IMR-90 (cell line): ENCODE measurements around the gene JMJD1C. TPM values are rescaled to one million over a fixed set of nuclear protein-coding genes. Genes with fewer than 3 reads are reported as not detected.

Source experiments
- ATAC-seq: fragments of 200-7000 bp; cut with Tn5 transposase; 2 replicates; pipeline ENCODE4 v1.9.1; 2020; ENCODE audit warnings: low read depth, mild to moderate bottlenecking, moderate library complexity
- BruUV-seq: library from RNA; stranded (reverse); fragments of 400-500 nt; replicated peaks from 2 replicates; lab custom pipeline; 2021; lab: Mats Ljungman, UMichigan
- CTCF ChIA-PET: fragments of 300-600 bp; formaldehyde crosslinking; extraction: SDS; loops from one replicate; lab custom pipeline; 2021; ENCODE audit warnings: antibody characterized with exemption; lab: Yijun Ruan, JAX
- POLR2A ChIA-PET: fragments of 300-600 bp; sonication (Branson Sonifier 250); formaldehyde crosslinking; loops from one replicate; lab custom pipeline; 2022; ENCODE audit warnings: antibody characterized with exemption; ENCODE audit not compliant: unreplicated experiment; lab: Charles Lee
- DNase-seq: peaks from one replicate; pipeline ENCODE4 v3.0.0; 2013
- H2AFZ ChIP-seq: replicated peaks from 2 replicates; pipeline ENCODE3; 2013; ENCODE audit warnings: low read length, mild to moderate bottlenecking; ENCODE audit not compliant: poor library complexity
- H2AK5ac ChIP-seq: 2 replicates; pipeline ENCODE4 v1.6.1; 2013; ENCODE audit warnings: low read depth, low read length, inconsistent platforms
- H2AK9ac ChIP-seq: replicated peaks from 2 replicates; pipeline ENCODE3; 2013; ENCODE audit warnings: mild to moderate bottlenecking, low read depth, low read length, moderate library complexity; ENCODE audit not compliant: poor library complexity
- H2BK120ac ChIP-seq: 2 replicates; pipeline ENCODE4 v1.6.1; 2013; ENCODE audit warnings: low read depth, low read length, inconsistent platforms
- H2BK15ac ChIP-seq: 3 replicates; pipeline ENCODE4 v1.6.1; 2013; ENCODE audit warnings: low read depth, low read length, inconsistent platforms
- H2BK20ac ChIP-seq: 2 replicates; pipeline ENCODE4 v1.6.1; 2013; ENCODE audit warnings: low read depth, mild to moderate bottlenecking, inconsistent platforms, low read length, moderate library complexity
- H2BK5ac ChIP-seq: 2 replicates; pipeline ENCODE4 v1.6.1; 2013; ENCODE audit warnings: mild to moderate bottlenecking, low read depth, low read length, inconsistent platforms; ENCODE audit not compliant: poor library complexity, severe bottlenecking
- H3K14ac ChIP-seq: replicated peaks from 2 replicates; pipeline ENCODE4 v1.6.1; 2013; ENCODE audit warnings: low read depth, low read length, inconsistent platforms
- H3K18ac ChIP-seq: 2 replicates; pipeline ENCODE4 v1.6.1; 2013; ENCODE audit warnings: low read depth, low read length, control low read depth
- H3K23ac ChIP-seq: 2 replicates; pipeline ENCODE4 v1.6.1; 2013; ENCODE audit warnings: low read depth, low read length, inconsistent platforms
- H3K27ac ChIP-seq: 2 replicates; pipeline ENCODE4 v1.5.1; 2013; ENCODE audit warnings: mild to moderate bottlenecking, control low read depth, low read length; ENCODE audit not compliant: insufficient read depth
- H3K27me3 ChIP-seq: 2 replicates; pipeline ENCODE4 v1.6.1; 2013; ENCODE audit warnings: low read length; ENCODE audit not compliant: control insufficient read depth, insufficient read depth
- H3K36me3 ChIP-seq: 2 replicates; pipeline ENCODE4 v1.6.1; 2013; ENCODE audit warnings: low read length, mixed read lengths; ENCODE audit not compliant: control insufficient read depth, insufficient read depth
- H3K4ac ChIP-seq: 2 replicates; pipeline ENCODE4 v1.6.1; 2013; ENCODE audit warnings: low read depth, low read length, inconsistent platforms
- H3K4me1 ChIP-seq: 2 replicates; pipeline ENCODE4 v1.6.1; 2013; ENCODE audit warnings: low read length, mixed read lengths; ENCODE audit not compliant: control insufficient read depth, insufficient read depth
- H3K4me2 ChIP-seq: 2 replicates; pipeline ENCODE4 v1.6.1; 2013; ENCODE audit warnings: low read depth, mild to moderate bottlenecking, control low read depth, low read length, moderate library complexity
- H3K4me3 ChIP-seq: 2 replicates; pipeline ENCODE4 v1.5.1; 2013; ENCODE audit warnings: low read depth, mild to moderate bottlenecking, control low read depth, low read length, moderate library complexity; ENCODE audit not compliant: insufficient read depth
- H3K56ac ChIP-seq: 2 replicates; pipeline ENCODE4 v1.6.1; 2013; ENCODE audit warnings: low read length, inconsistent platforms; ENCODE audit not compliant: insufficient read depth; ENCODE audit errors: extremely low read depth
- H3K79me1 ChIP-seq, 2 experiments: 2 replicates each; pipeline ENCODE4 v1.6.1; 2013; ENCODE audit warnings: low read length in 2 of 2, inconsistent platforms in 1 of 2, low read depth in 1 of 2
- H3K9ac ChIP-seq: 2 replicates; pipeline ENCODE4 v1.6.1; 2013; ENCODE audit warnings: low read depth, low read length, control low read depth
- H3K9me1 ChIP-seq: 2 replicates; pipeline ENCODE4 v1.6.1; 2013; ENCODE audit warnings: low read length, inconsistent platforms; ENCODE audit not compliant: insufficient read depth
- H3K9me3 ChIP-seq: 2 replicates; pipeline ENCODE4 v1.6.1; 2013; ENCODE audit warnings: low read length; ENCODE audit not compliant: control insufficient read depth, insufficient read depth
- H4K20me1 ChIP-seq: 2 replicates; pipeline ENCODE4 v1.6.1; 2013; ENCODE audit warnings: low read length, inconsistent platforms; ENCODE audit not compliant: insufficient read depth
- H4K5ac ChIP-seq: 2 replicates; pipeline ENCODE4 v1.6.1; 2013; ENCODE audit warnings: mild to moderate bottlenecking, low read depth, low read length, control low read depth
- H4K8ac ChIP-seq, 2 experiments: 2 replicates each; pipeline ENCODE4 v1.6.1; 2013; ENCODE audit warnings: low read depth in 2 of 2, low read length in 2 of 2, control low read depth in 1 of 2, inconsistent platforms in 1 of 2
- H4K91ac ChIP-seq: 2 replicates; pipeline ENCODE4 v1.6.1; 2013; ENCODE audit warnings: low read depth, low read length, inconsistent platforms; ENCODE audit not compliant: insufficient read depth
- CHD1 ChIP-seq: IDR thresholded peaks from 2 replicates; pipeline ENCODE4 v1.6.1; 2012; ENCODE audit warnings: low read depth, low read length, improper control_type of control experiment
- MAZ ChIP-seq: IDR thresholded peaks from 2 replicates; pipeline ENCODE4 v1.6.1; 2012; ENCODE audit warnings: low read depth, mild to moderate bottlenecking, low read length, improper control_type of control experiment, moderate library complexity, borderline replicate concordance
- MXI1 ChIP-seq: IDR thresholded peaks from 2 replicates; pipeline ENCODE4 v1.6.1; 2012; ENCODE audit warnings: low read depth, mild to moderate bottlenecking, low read length, moderate library complexity, borderline replicate concordance
- POLR2A ChIP-seq: IDR thresholded peaks from 2 replicates; pipeline ENCODE4 v1.6.1; 2012; ENCODE audit warnings: mild to moderate bottlenecking, low read depth, low read length
- WGBS, 2 experiments: methylation state at CpG; one replicate each; pipeline versions ENCODE4 v1.1.5 to v1.1.7; 2013; ENCODE audit warnings: missing lambda C conversion rate in 2 of 2; ENCODE audit not compliant: insufficient read length in 1 of 2; ENCODE audit errors: extremely low coverage in 2 of 2; 5-methylcytosine and 5-hydroxymethylcytosine counted together
- dilution Hi-C: fragments of 300-500 bp; cut with HindIII; formaldehyde crosslinking; loops from one replicate; pipeline ENCODE4 v1.14.3; 2018; ENCODE audit warnings: low sequenced_read_pairs; ENCODE audit not compliant: unreplicated experiment
- in situ Hi-C: fragments of 300-500 bp; cut with MboI; formaldehyde crosslinking; loops from 3 replicates; pipeline ENCODE4 v1.14.3; 2019; ENCODE audit warnings: low sequenced_read_pairs, inconsistent platforms, mixed read lengths
- intact Hi-C: fragments of 100-400 bp; cut with micrococcal nuclease; formaldehyde crosslinking; loops from 2 replicates; pipeline ENCODE4 v1.10.0; 2022
- polyA plus RNA-seq, 3 experiments: library from polyadenylated mRNA; depleted of rRNA; stranded (reverse); fragments of >200 nt; gene quantifications; 2 replicates each; pipeline ENCODE4 v1.2.3, GENCODE V29; 2012; ENCODE audit warnings: low replicate concordance in 1 of 3
- total RNA-seq: library from RNA; depleted of rRNA; stranded (reverse); fragments of >200 nt; gene quantifications from 2 replicates; pipeline ENCODE4 v1.2.3, GENCODE V29; 2012

JMJD1C gene
- total and polyA plus RNA-seq, 2 of the 4 experiments (the other 2 are of a cell fraction) = 15.6 to 96.8 TPM

DNA sequence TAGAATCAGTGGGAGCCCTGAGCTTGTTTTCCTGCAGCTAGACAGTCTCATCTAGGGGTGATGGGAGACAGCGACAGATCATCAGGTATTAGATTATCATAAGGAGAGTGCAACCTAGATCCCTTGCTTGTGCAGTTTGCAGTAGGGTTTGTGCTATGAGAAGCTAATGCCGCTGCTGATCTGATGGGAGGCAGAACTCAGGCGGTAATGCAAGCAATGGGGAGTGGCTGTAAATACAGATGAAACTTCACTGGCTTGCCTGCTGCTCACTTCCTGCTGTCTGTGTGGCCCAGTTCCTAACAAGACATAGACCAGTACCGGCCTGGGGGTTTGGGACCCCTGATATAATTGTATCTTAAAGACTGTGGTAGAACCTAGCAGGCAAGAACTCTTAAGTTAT, 315.0 kb downstream of the JMJD1C start:
- in situ Hi-C loops (loop anchor here (10.0 kb wide), 3 partner anchors 336 to 716 kb away; partner anchors contain the start of gene EGR2), intact Hi-C loops (no loop called here), dilution Hi-C loops (loop anchor here (25.0 kb wide), 2 partner anchors 538 to 562 kb away; no protein-coding TSS in a partner anchor)
- H2AK5ac ChIP-seq = no peak overlapping the region
- no peaks in the 10 kb centered on the region for H3K9me3 ChIP-seq
- no peak for ATAC-seq
- 0 out of 2 replicates have a peak, but pooled peaks cover 2% of the 10 kb centered on the region for H3K4me1 ChIP-seq
- no peak overlapping the region for H4K91ac ChIP-seq
- no TSS peak for BruUV-seq
- no peak overlapping the region for H2BK20ac ChIP-seq
- H4K20me1 ChIP-seq = peaks cover 25% of the 10 kb centered on the region; the same call in 1 of the 2 replicates
- H3K27ac ChIP-seq = no peak overlapping the region
- H3K23ac ChIP-seq = no peak overlapping the region
- H3K56ac ChIP-seq = no peak overlapping the region
- DNase-seq = no peak
- H2BK120ac ChIP-seq = no peak overlapping the region
- no peaks in the 10 kb centered on the region for H3K27me3 ChIP-seq
- H3K9me1 ChIP-seq = no peaks in the 10 kb centered on the region
- CTCF ChIA-PET = no interaction called here
- no peak overlapping the region for H3K4me2 ChIP-seq
- H2AFZ ChIP-seq = no peak overlapping the region
- H2BK5ac ChIP-seq = no peak overlapping the region
- 94% methylated on average over 3 of the region's 4 CpGs; no CpG with 5 or more reads in 1 of the 2 experiments for WGBS, 2 experiments
- H3K4me3 ChIP-seq = no peak overlapping the region
- no peak overlapping the region for H2AK9ac ChIP-seq
- peaks cover 21 to 46% of the 10 kb centered on the region in 2 experiments for H3K79me1 ChIP-seq
- no peak overlapping the region for H4K5ac ChIP-seq
- H3K18ac ChIP-seq = no peak overlapping the region
- peaks cover 18% of the 10 kb centered on the region for H3K36me3 ChIP-seq
- no peak overlapping the region for H4K8ac ChIP-seq
- no peak overlapping the region for H3K14ac ChIP-seq
- POLR2A ChIA-PET = no interaction called here
- TF ChIP-seq CHD1 = no peak
- TF ChIP-seq MAZ = no peak
- TF ChIP-seq POLR2A = no peak
- no peak for TF ChIP-seq MXI1
- no peak overlapping the region for H3K9ac ChIP-seq
- no peak overlapping the region for H3K4ac ChIP-seq
- no peak overlapping the region for H2BK15ac ChIP-seq
